HPDE6-E6E7 (cell line): Measurements from ENCODE around the gene COG5.

ENCODE experiments used
- DNase-seq: peaks from one replicate; pipeline ENCODE4 v3.0.0; 2011; ENCODE audit warnings: missing footprints; ENCODE audit errors: extremely low spot score

The COG5 gene

GRCh38 chr7:107563775-107564552, at the start of gene COG5, which contains the start of gene DUS4L:
TSS of gene COG5 (minus strand) at chr7:107563920. CDS start at chr7:107563896, 24 bp downstream.
TSS of gene DUS4L (plus strand) at chr7:107563971. CDS start at chr7:107567071, 3,100 bp downstream.
- DNase-seq, result peak; percentile 66

DNA sequence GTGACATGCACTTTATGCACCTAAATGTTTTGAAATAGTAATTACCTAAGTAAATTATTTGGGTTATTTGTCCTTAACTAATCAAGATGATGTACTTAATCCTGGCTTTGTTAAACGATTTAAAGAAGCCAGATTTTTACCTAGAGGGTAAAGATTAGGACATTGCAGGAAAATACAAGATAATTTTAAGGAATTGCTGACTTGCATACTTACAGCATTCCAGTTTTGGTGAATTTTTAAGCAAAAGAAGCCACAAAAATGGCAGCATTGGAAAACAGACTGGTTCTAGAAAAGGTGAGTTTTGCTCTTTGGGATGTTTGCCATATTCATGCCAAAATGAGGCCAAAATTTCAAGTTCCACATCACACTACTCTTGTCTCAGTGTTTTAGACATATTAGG, 49.7 kb upstream of the COG5 start:
- no peak for DNase-seq

GRCh38 chr7:107610323-107610722, 46.6 kb upstream of the COG5 start:
- DNase-seq, result no peak

DNA sequence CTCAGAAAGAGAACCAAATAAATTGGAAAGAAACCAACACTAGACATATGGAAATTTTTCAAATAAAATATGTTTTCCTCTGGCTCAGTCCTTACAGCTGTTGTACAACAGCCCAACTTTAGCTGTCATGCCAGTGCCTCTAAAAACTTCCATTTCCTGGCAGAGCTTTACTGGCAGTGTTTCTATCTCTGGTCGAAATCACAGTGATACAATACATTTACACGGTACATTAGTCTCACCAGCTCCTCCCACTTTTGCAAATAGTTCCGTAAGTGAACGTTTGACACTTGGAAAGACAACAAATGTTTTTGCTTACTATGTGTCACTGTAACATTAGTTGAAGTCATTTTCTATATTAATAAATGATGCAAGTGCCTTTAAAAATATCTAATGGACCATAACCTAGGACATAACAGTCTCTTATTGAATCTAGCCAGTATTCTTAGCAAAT, 46.1 kb upstream of the COG5 start:
- no peak for DNase-seq

DNA sequence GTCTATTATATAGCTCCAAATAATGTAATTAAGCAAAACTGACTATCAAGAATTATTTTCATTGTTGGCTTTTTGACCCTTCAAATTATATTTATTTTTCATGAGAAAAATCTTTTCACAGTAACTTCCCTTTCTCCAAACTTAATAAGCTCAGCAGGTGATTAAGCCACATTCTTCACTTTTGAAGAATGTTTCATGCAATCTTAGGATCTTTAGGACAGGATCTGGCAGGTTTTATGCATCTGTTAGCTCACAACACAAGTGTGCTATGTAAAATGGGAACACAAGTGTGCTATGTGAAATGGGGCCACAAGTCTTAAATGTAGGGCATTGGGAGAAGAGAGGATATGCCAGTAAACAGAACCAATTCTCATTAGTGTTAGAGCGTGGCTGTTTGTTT, 42.6 kb upstream of the COG5 start:
- no peak for DNase-seq

- no peak for DNase-seq
Measured at GRCh38 chr7:107605218-107605815, 41.6 kb upstream of the COG5 start.

- DNase-seq, result no peak
Measured at GRCh38 chr7:107600816-107601215, 37.1 kb upstream of the COG5 start.

GRCh38 chr7:107599262-107599661, 35.5 kb upstream of the COG5 start:
- DNase-seq, result no peak

GRCh38 chr7:107597953-107598352, 34.2 kb upstream of the COG5 start:
- no peak for DNase-seq

DNA sequence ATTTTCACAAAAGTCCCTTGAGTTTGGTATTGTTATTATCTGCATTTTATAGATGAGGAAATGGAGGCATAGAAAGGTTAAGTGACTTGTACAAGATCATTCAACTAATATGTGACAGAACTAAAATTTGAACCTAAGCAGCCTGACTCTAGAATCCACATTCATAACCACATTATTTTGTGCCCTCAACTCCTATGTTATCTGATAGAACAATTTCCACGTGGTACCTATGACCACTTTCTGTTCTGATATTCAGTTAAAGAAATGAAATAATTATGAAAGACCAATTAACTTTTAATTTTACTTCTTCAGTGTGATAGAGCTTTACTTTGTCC, 33.8 kb upstream of the COG5 start:
- no peak for DNase-seq

- DNase-seq, result no peak
Measured at GRCh38 chr7:107596881-107597581, 33.3 kb upstream of the COG5 start.

GRCh38 chr7:107594961-107595737, 31.4 kb upstream of the COG5 start:
- DNase-seq, result peak; percentile 43

DNA sequence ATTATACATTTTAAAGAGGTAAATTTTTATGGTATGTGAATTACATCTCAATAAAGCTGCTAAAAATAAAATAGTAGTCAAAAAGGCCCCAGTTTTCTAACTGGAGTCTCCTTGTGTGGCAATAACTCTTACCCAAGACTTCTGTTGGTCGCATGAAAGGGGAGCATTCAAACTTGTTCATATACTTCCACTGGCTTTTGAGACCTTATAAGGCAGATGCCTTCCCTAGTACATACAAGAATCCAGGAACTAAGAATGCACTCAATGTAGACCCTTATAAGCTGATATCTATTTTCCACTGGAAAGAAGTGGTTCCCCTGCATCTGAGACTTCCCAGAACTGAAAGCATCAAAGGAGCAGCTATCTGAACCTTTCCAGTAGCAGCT, 29.3 kb upstream of the COG5 start:
- DNase-seq, result no peak

- no peak for DNase-seq
Measured at GRCh38 chr7:107592361-107593024, 28.8 kb upstream of the COG5 start.

DNA sequence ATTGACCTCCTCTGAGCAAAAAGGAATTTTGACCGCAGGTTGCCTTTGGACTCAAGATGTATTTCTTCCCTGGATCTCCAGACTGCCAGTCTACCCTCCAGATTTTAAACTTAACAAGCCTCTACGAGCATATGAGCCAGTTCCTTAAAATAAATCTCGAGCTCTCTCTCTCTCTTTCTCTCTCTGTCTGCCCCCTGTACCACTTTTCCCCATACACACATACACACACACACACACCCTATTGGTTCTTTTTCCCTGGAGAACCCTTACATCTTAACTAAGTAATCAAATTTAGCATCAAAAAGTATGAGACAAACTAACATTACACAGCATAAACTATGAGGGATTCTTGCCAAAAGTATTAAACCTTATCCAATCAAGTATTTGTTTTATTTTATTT, 27.7 kb upstream of the COG5 start:
- DNase-seq, result no peak

DNA sequence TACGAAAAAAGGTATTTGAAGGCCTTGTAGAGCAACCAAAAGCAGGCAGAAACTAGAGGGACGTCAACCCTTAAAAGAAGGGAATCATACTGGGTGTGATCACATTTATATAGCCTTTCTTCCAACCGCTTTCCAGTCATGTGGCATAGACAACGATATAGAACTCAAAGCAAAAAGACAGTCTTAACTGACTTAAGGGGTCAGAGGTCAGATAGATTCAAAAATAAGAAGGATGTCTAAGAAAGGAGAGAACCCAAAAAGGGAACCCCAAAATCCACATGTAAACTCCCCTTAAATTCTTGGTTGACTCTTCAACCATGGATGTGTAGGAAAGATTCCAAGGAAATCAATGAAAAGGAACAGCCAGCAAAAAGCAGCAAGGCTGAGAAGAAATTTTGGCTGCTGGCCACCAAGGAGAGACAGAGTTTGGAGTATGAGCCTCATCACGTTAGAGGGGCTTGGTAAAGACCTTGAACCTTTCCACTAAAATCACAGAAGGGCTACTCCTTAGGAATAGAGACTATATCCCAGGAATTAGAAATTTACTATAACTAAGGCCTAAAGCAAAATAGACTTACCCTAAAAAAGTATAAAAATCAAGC, 24.9 kb upstream of the COG5 start:
- DNase-seq, result no peak

DNA sequence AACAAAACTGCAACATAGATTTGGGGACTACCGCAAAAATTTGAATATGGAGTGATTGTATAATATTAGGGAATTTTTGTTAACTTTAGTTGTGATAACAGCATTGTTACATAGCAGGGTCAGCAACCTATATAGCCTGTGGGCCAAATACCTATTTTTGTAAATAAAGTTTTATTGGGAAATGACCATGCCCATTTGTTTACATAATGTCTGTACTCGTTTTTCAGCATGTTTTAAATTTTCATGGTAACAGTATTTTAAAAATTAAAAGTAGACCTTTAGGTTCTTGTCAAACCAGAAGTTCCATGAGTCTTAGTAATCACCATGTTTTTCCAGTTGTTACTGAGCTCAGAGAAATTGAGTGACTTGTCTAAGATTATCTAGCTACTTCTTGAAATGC, 21.0 kb upstream of the COG5 start:
- no peak for DNase-seq

DNA sequence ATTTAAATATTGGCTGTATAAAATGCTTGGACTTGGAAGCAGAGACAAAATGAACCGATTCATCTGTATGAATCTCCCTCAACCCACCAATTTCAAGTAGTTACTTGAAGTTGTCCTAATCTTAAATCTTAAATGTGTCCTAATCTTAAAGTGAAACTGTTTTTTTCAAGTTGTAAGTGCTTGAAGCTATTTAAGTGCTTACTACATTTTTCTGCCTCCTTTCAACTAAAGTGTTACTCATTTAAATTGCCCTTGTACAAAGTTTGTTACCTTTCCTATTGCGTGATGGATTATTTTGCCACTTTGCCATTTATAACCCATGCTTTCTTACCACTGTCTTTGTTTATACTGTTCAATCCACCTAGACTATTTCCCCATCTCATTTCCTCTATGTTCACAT, 19.2 kb upstream of the COG5 start:
- no peak for DNase-seq

DNA sequence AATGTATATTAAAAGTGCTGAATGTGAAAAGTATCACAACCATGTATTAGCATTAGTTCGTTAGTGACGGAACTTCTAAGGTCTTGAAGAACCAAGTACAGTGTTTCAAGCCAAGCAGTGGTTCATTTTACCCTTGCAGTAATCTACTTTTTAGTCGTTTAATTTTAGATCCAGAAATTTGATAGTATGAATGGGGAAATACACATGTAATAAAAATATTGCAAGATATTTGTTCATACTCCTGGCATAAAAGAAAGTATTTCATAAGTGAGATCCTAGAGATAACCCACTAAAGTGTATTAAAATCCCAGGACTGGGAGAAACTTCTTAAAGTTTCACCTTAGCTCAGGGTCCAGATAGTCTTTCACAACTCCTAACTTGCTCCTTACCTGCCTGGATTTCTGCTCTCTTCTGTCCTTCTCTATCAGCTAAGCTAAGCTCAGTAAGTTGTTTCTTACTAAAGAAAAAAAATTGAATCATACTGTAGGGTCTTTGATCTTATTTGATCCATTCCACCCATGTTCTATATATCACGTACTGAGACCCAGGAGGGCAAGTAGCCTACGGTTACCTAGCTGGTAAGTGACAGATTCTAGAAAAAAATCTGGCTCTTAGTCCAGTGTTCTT, 17.8 kb upstream of the COG5 start:
- DNase-seq, result no peak

DNA sequence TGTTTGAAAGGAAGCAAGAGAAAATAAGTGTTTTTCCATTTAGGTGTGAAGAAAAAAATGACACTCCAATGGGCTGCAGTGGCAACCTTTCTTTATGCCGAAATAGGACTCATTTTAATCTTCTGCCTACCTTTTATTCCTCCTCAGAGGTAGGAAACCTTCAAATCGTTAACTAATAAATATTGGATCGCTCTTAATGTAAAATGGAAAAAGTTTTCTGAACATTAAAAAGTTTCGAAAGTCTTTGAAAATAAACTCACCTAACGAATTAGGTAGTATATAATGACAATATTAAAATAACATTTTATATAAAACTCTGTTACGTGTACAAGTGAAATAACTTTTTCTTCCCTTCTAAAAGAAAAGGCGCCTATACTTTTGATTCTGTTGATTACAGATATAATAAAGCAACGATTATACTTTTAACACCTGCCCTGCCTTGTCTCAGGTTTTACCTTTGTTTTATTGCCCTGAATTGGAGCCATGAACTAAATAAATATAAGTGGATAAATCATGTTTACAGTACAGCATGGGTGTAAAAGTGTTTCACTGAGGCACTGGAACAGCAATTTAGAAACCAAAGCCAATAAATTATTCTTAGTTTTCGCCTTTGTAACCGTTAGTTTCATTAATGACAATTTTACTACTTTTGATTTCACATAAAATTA, 17.1 kb upstream of the COG5 start:
- no peak for DNase-seq
